PFSK-1 (cell line): Measurements from ENCODE around the gene TMEM167B.

Source experiments
- POLR2AphosphoS5 ChIP-seq: IDR thresholded peaks from 2 replicates; pipeline ENCODE4 v1.6.1; 2012; ENCODE audit warnings: low read depth, mild to moderate bottlenecking, control low read depth, low read length, moderate library complexity
- SIN3A ChIP-seq: IDR thresholded peaks from 2 replicates; pipeline ENCODE4 v1.6.1; 2012; ENCODE audit warnings: mild to moderate bottlenecking, low read length, moderate library complexity, borderline replicate concordance; ENCODE audit not compliant: insufficient read depth
- TAF1 ChIP-seq: IDR thresholded peaks from 2 replicates; pipeline ENCODE4 v1.6.1; 2012; ENCODE audit warnings: low read length, control low read depth, borderline replicate concordance; ENCODE audit not compliant: insufficient read depth
- TF ChIP-seq, protein P1 (sequence below), 2 experiments: IDR thresholded peaks; 2 replicates each; pipeline versions ENCODE4 v1.6.1 to v1.8.0; 2011 to 2012; ENCODE audit warnings: low read depth in 2 of 2, low read length in 2 of 2, control low read depth in 1 of 2, inconsistent platforms in 1 of 2, mild to moderate bottlenecking in 1 of 2, moderate library complexity in 1 of 2; ENCODE audit not compliant: insufficient read depth in 1 of 2

DNA sequence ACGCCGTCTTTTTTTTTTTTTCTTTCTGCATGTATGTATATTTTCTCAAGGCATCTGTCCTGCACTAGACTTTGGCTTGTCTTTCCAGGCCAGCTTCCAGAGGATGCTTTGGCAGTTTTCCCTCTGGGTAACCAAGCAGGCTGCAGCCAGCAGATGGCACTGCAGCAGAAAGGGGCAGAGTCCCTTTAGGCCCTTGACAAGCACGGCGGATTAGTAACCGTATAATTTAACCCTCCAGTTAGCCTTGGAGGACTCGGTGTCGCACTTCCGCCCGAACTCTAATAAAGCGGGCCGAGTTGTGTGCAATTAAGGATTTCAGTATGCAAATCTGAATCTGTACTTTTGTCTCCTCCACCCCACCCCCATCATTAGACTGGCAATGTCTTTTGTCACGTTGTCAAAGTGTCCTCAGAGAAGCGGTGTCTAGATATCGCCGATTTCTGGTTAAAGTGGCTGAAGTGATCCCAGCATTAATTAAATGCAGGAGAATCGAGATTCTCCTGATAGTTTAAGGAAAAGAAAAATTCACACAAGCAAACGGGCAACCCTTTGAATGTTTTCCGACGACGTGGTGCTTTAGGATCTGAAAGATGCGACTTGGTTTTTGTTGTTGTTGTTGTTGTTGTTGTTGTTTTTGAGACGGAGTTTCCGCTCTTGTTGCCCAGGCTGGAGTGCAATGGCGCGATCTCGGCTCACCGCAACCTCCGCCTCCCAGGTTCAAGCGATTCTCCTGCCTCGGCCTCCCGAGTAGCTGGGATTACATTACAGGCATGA, 1.1 kb upstream of the TMEM167B start:
- no peak for TF ChIP-seq POLR2AphosphoS5
- no peak for TF ChIP-seq TAF1
- TF ChIP-seq SIN3A: no peak
- TF ChIP-seq, protein P1, sequence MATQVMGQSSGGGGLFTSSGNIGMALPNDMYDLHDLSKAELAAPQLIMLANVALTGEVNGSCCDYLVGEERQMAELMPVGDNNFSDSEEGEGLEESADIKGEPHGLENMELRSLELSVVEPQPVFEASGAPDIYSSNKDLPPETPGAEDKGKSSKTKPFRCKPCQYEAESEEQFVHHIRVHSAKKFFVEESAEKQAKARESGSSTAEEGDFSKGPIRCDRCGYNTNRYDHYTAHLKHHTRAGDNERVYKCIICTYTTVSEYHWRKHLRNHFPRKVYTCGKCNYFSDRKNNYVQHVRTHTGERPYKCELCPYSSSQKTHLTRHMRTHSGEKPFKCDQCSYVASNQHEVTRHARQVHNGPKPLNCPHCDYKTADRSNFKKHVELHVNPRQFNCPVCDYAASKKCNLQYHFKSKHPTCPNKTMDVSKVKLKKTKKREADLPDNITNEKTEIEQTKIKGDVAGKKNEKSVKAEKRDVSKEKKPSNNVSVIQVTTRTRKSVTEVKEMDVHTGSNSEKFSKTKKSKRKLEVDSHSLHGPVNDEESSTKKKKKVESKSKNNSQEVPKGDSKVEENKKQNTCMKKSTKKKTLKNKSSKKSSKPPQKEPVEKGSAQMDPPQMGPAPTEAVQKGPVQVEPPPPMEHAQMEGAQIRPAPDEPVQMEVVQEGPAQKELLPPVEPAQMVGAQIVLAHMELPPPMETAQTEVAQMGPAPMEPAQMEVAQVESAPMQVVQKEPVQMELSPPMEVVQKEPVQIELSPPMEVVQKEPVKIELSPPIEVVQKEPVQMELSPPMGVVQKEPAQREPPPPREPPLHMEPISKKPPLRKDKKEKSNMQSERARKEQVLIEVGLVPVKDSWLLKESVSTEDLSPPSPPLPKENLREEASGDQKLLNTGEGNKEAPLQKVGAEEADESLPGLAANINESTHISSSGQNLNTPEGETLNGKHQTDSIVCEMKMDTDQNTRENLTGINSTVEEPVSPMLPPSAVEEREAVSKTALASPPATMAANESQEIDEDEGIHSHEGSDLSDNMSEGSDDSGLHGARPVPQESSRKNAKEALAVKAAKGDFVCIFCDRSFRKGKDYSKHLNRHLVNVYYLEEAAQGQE (IDR thresholded peaks at IDR 0.05; ENCODE audit: insufficient read depth in 1 of 2, low read depth in 2 of 2, low read length in 2 of 2): no peak
